Measurements from ENCODE around the gene MRPS10. TPM values are rescaled to one million over a fixed set of nuclear protein-coding genes. Genes with fewer than 3 reads are reported as not detected.

The MRPS10 gene
- total RNA-seq = 57.0 TPM
- long read RNA-seq, transcript MRPS10-201 (7 exons, 2,110 nt) = major isoform, 173 of 204 reads
- long read RNA-seq, partial matches to known transcripts = 1 of 204 reads
- long read RNA-seq, other reads (novel, unspliced or antisense) = 30 of 204 reads

GRCh38 chr6:42217519-42218367, at the start of gene MRPS10:
TSS of gene MRPS10 (minus strand) at chr6:42217861. CDS start at chr6:42217849, 12 bp downstream.
- intact Hi-C loops (cut with DNase I) = no loop called here
- DNase-seq (peak; percentile 95), ATAC-seq (ENCODE audit: poor library complexity) (peak; percentile 100)

GRCh38 chr6:42266538-42266937, 48.9 kb upstream of the MRPS10 start:
- DNase-seq (no peak), ATAC-seq (ENCODE audit: poor library complexity) (no peak)
- intact Hi-C loops (cut with DNase I) = no loop called here

- ATAC-seq (ENCODE audit: poor library complexity) (no peak), DNase-seq (no peak)
- intact Hi-C loops (cut with DNase I) = loop anchor here (5.0 kb wide), 2 partner anchors 267 to 282 kb away; no protein-coding TSS in a partner anchor
These were observed 47.3 kb upstream of the MRPS10 start for GRCh38 chr6:42264852-42265390.

GRCh38 chr6:42264162-42264851, 46.6 kb upstream of the MRPS10 start:
- intact Hi-C loops (cut with DNase I) = loop anchor here (5.0 kb wide), 2 partner anchors 268 to 283 kb away; no protein-coding TSS in a partner anchor
- no peak for DNase-seq
- peak; percentile 13 for ATAC-seq (ENCODE audit: poor library complexity)

- no peak for DNase-seq
- no peak for ATAC-seq (ENCODE audit: poor library complexity)
- intact Hi-C loops (cut with DNase I) = loop anchor here (5.0 kb wide), 2 partner anchors 269 to 284 kb away; no protein-coding TSS in a partner anchor
These were observed 45.6 kb upstream of the MRPS10 start for GRCh38 chr6:42263165-42263728.

- peak; percentile 68 for DNase-seq
- peak; percentile 77 for ATAC-seq (ENCODE audit: poor library complexity)
- intact Hi-C loops (cut with DNase I) = loop anchor here (5.0 kb wide), 2 partner anchors 271 to 286 kb away; no protein-coding TSS in a partner anchor
These were observed 43.3 kb upstream of the MRPS10 start for GRCh38 chr6:42260972-42261371.

GRCh38 chr6:42260396-42260888, 42.8 kb upstream of the MRPS10 start:
- DNase-seq (no peak), ATAC-seq (ENCODE audit: poor library complexity) (peak; percentile 47)
- intact Hi-C loops (cut with DNase I) = loop anchor here (5.0 kb wide), 2 partner anchors 272 to 287 kb away; no protein-coding TSS in a partner anchor

- DNase-seq (no peak), ATAC-seq (ENCODE audit: poor library complexity) (peak; percentile 25)
- intact Hi-C loops (cut with DNase I) = loop anchor here (5.0 kb wide), 2 partner anchors 272 to 287 kb away; no protein-coding TSS in a partner anchor
These were observed 42.3 kb upstream of the MRPS10 start for GRCh38 chr6:42259841-42260395.

GRCh38 chr6:42259286-42259685, 41.6 kb upstream of the MRPS10 start:
- DNase-seq (no peak), ATAC-seq (ENCODE audit: poor library complexity) (no peak)
- intact Hi-C loops (cut with DNase I) = no loop called here

- no peak for DNase-seq
- intact Hi-C loops (cut with DNase I) = no loop called here
- ATAC-seq (ENCODE audit: poor library complexity) = no peak
These were observed 40.0 kb upstream of the MRPS10 start for GRCh38 chr6:42257614-42258013.

GRCh38 chr6:42257063-42257462, 39.4 kb upstream of the MRPS10 start:
- ATAC-seq (ENCODE audit: poor library complexity) (no peak), DNase-seq (no peak)
- intact Hi-C loops (cut with DNase I) = no loop called here

- no peak for ATAC-seq (ENCODE audit: poor library complexity)
- intact Hi-C loops (cut with DNase I) = no loop called here
- DNase-seq = no peak
These were observed 37.4 kb upstream of the MRPS10 start for GRCh38 chr6:42255050-42255449.

- no peak for ATAC-seq (ENCODE audit: poor library complexity)
- intact Hi-C loops (cut with DNase I) = no loop called here
- no peak for DNase-seq
These were observed 36.8 kb upstream of the MRPS10 start for GRCh38 chr6:42254505-42254904.

GRCh38 chr6:42251911-42252637, 34.4 kb upstream of the MRPS10 start:
- intact Hi-C loops (cut with DNase I) = no loop called here
- ATAC-seq (ENCODE audit: poor library complexity) (peak; percentile 77), DNase-seq (peak; percentile 85)

GRCh38 chr6:42251500-42251899, 33.8 kb upstream of the MRPS10 start:
- peak; percentile 67 for ATAC-seq (ENCODE audit: poor library complexity)
- DNase-seq = no peak
- intact Hi-C loops (cut with DNase I) = no loop called here

GRCh38 chr6:42250274-42250931, 32.7 kb upstream of the MRPS10 start:
- DNase-seq (no peak), ATAC-seq (ENCODE audit: poor library complexity) (no peak)
- intact Hi-C loops (cut with DNase I) = no loop called here

GRCh38 chr6:42249279-42249678, 31.6 kb upstream of the MRPS10 start:
- no peak for DNase-seq
- peak; percentile 36 for ATAC-seq (ENCODE audit: poor library complexity)
- intact Hi-C loops (cut with DNase I) = no loop called here
